ENCODE results near the gene SRCAP. TPM values are rescaled to one million over a fixed set of nuclear protein-coding genes. Genes with fewer than 3 reads are reported as not detected.
"Not testable (repeated sequence)": the region's sequence is repeated elsewhere in the genome, so short reads cannot be mapped to it uniquely, and the experiment has no call there.

The SRCAP gene
- polyA plus RNA-seq, 1 donor (not counting 4 experiments of a cell fraction or from before 2014, with no cell fraction given) = 1.4 TPM

GRCh38 chr16:30694926-30695693, 3.9 kb upstream of the SRCAP start:
- H3K36me3 ChIP-seq (ENCODE audit: control insufficient read depth in 2 of 2, extremely low read depth in 1 of 2, insufficient read depth in 2 of 2, low read length in 2 of 2) = peaks cover 0 to 2% of the 10 kb centered on the region in 2 experiments
- no peaks in the 10 kb centered on the region for H4K20me1 ChIP-seq (ENCODE audit: control insufficient read depth, extremely low read depth, insufficient read depth, low read length)
- dilution Hi-C loops (cut with MboI; ENCODE audit: extremely low pct_ligation_motif_present, low sequenced_read_pairs) = no loop called here
- H3K4me3 ChIP-seq (ENCODE audit: control insufficient read depth in 2 of 3, extremely low read depth in 1 of 3, insufficient read depth in 2 of 3, low read depth in 1 of 3, low read length in 3 of 3) = no peak overlapping the region
- H3K9ac ChIP-seq (ENCODE audit: control insufficient read depth, extremely low read depth, insufficient read depth, low read length) = no peak overlapping the region
- H3K9me1 ChIP-seq (ENCODE audit: control insufficient read depth, extremely low read depth, insufficient read depth, low read length) = no peaks in the 10 kb centered on the region
- DNase-seq (ENCODE audit: low read depth, low spot score) (no peak), FAIRE-seq (no peak)
- TF ChIP-seq CTCF (optimal IDR thresholded peaks at IDR 0.05 in 1 of 3, IDR thresholded peaks at IDR 0.05 in 1 of 3, conservative IDR thresholded peaks at IDR 0.05 in 1 of 3; ENCODE audit: extremely low read depth in 1 of 3, insufficient read depth in 2 of 3, low read length in 3 of 3) (no peak), EZH2 (IDR thresholded peaks at IDR 0.05; ENCODE audit: low read length) (no peak)
- H3K9me3 ChIP-seq (ENCODE audit: control insufficient read depth, low read depth, low read length) = no peaks in the 10 kb centered on the region
- H3K4me1 ChIP-seq (ENCODE audit: control insufficient read depth, extremely low read depth, insufficient read depth, low read length) = peaks cover 10% of the 10 kb centered on the region
- H3K79me2 ChIP-seq (ENCODE audit: control insufficient read depth, insufficient read depth, low read length) = peaks cover 12% of the 10 kb centered on the region
- no peaks in the 10 kb centered on the region for H3K27me3 ChIP-seq (ENCODE audit: control insufficient read depth, extremely low read depth, insufficient read depth, low read length)
- H2AFZ ChIP-seq (ENCODE audit: control insufficient read depth, low read length) = no peak overlapping the region
- H3K4me2 ChIP-seq (ENCODE audit: control insufficient read depth, extremely low read depth, insufficient read depth, low read depth, low read length) = no peak overlapping the region
- no peak overlapping the region for H3K27ac ChIP-seq (ENCODE audit: control insufficient read depth, insufficient read depth, low read length)

- dilution Hi-C loops (cut with MboI; ENCODE audit: extremely low pct_ligation_motif_present, low sequenced_read_pairs); H3K4me3 ChIP-seq (ENCODE audit: control insufficient read depth in 2 of 3, extremely low read depth in 1 of 3, insufficient read depth in 2 of 3, low read depth in 1 of 3, low read length in 3 of 3); H3K27ac ChIP-seq (ENCODE audit: control insufficient read depth, insufficient read depth, low read length); H4K20me1 ChIP-seq (ENCODE audit: control insufficient read depth, extremely low read depth, insufficient read depth, low read length); H3K9ac ChIP-seq (ENCODE audit: control insufficient read depth, extremely low read depth, insufficient read depth, low read length); H3K9me1 ChIP-seq (ENCODE audit: control insufficient read depth, extremely low read depth, insufficient read depth, low read length); H3K9me3 ChIP-seq (ENCODE audit: control insufficient read depth, low read depth, low read length); H2AFZ ChIP-seq (ENCODE audit: control insufficient read depth, low read length); H3K4me2 ChIP-seq (ENCODE audit: control insufficient read depth, extremely low read depth, insufficient read depth, low read depth, low read length); FAIRE-seq; DNase-seq (ENCODE audit: low read depth, low spot score); H3K27me3 ChIP-seq (ENCODE audit: control insufficient read depth, extremely low read depth, insufficient read depth, low read length): not testable (repeated sequence)
- Histone ChIP-seq H3K79me2 (ENCODE audit: control insufficient read depth, insufficient read depth, low read length) (peaks cover 27% of the 10 kb centered on the region), H3K4me1 (ENCODE audit: control insufficient read depth, extremely low read depth, insufficient read depth, low read length) (peaks cover 12% of the 10 kb centered on the region), H3K36me3 (ENCODE audit: control insufficient read depth in 2 of 2, extremely low read depth in 1 of 2, insufficient read depth in 2 of 2, low read length in 2 of 2) (peaks cover 5 to 13% of the 10 kb centered on the region in 2 experiments)
Observed at GRCh38 chr16:30696646-30697045, 2.3 kb upstream of the SRCAP start.

All from keratinocyte (primary cell).